Large intestine (tissue), 3 donors: ENCODE measurements around the gene INPP5A. TPM values are rescaled to one million over a fixed set of nuclear protein-coding genes. Genes with fewer than 3 reads are reported as not detected.

Experiments used
- DNase-seq, 2 donors: peaks; one replicate each; pipeline versions ENCODE4 v3.0.0 to v3.0.0-alpha.2; 2013
- H3K27ac ChIP-seq: one replicate; pipeline ENCODE4 v1.5.1; 2013; ENCODE audit warnings: low read length
- H3K27me3 ChIP-seq: 2 replicates; pipeline ENCODE4 v1.6.1; 2013; ENCODE audit warnings: low read length; ENCODE audit not compliant: control insufficient read depth, insufficient read depth
- H3K36me3 ChIP-seq: 2 replicates; pipeline ENCODE4 v1.6.1; 2013; ENCODE audit warnings: low read length; ENCODE audit not compliant: control insufficient read depth, insufficient read depth
- H3K4me1 ChIP-seq: one replicate; pipeline ENCODE4 v1.6.1; 2013; ENCODE audit warnings: low read length; ENCODE audit not compliant: control insufficient read depth, insufficient read depth
- H3K4me3 ChIP-seq: one replicate; pipeline ENCODE4 v1.5.1; 2013; ENCODE audit warnings: low read length
- H3K9me3 ChIP-seq: one replicate; pipeline ENCODE4 v1.6.1; 2013; ENCODE audit warnings: mild to moderate bottlenecking, low read depth, low read length, moderate library complexity; ENCODE audit not compliant: control insufficient read depth
- WGBS: methylation state at CpG from one replicate; pipeline ENCODE4 v1.1.5; 2013; ENCODE audit warnings: low lambda C conversion rate; ENCODE audit not compliant: insufficient coverage; 5-methylcytosine and 5-hydroxymethylcytosine counted together
- polyA plus RNA-seq: library from polyadenylated mRNA; unstranded; fragments of 120-200 nt; gene quantifications from one replicate; pipeline ENCODE4 v1.2.1, GENCODE V29; 2013

Gene INPP5A
- polyA plus RNA-seq, 1 donor = 25.3 TPM

GRCh38 chr10:132712291-132712690 is 174.7 kb downstream of the INPP5A start:
- Histone ChIP-seq H3K27me3 (no peaks in the 10 kb centered on the region), H3K27ac (no peak overlapping the region), H3K36me3 (peaks cover 41% of the 10 kb centered on the region), H3K9me3 (peaks cover 8% of the 10 kb centered on the region), H3K4me1 (no peaks in the 10 kb centered on the region), H3K4me3 (no peak overlapping the region)
- DNase-seq = no peak
- no CpG with 5 or more reads among the region's 10 CpGs for WGBS

- H3K4me3 ChIP-seq = no peak overlapping the region
- no peak for DNase-seq
- no peaks in the 10 kb centered on the region for H3K27me3 ChIP-seq
- H3K36me3 ChIP-seq = peaks cover 41% of the 10 kb centered on the region
- WGBS = no CpG with 5 or more reads among the region's 6 CpGs
- peaks cover 8% of the 10 kb centered on the region for H3K9me3 ChIP-seq
- no peak overlapping the region for H3K27ac ChIP-seq
- no peaks in the 10 kb centered on the region for H3K4me1 ChIP-seq
Observed at GRCh38 chr10:132712743-132713142, 175.2 kb downstream of the INPP5A start.

GRCh38 chr10:132713421-132714095 is 176.0 kb downstream of the INPP5A start:
- DNase-seq = no peak
- WGBS = no CpG with 5 or more reads among the region's 29 CpGs
- Histone ChIP-seq H3K36me3 (peaks cover 37% of the 10 kb centered on the region), H3K4me3 (no peak overlapping the region), H3K27ac (no peak overlapping the region), H3K4me1 (no peaks in the 10 kb centered on the region), H3K27me3 (no peaks in the 10 kb centered on the region), H3K9me3 (peaks cover 8% of the 10 kb centered on the region)

- DNase-seq = no peak
- Histone ChIP-seq H3K36me3 (peaks cover 37% of the 10 kb centered on the region), H3K27me3 (no peaks in the 10 kb centered on the region), H3K27ac (no peak overlapping the region), H3K9me3 (peaks cover 8% of the 10 kb centered on the region), H3K4me3 (no peak overlapping the region), H3K4me1 (no peaks in the 10 kb centered on the region)
- no CpG with 5 or more reads among the region's 48 CpGs for WGBS
Observed at GRCh38 chr10:132714096-132714985, 176.8 kb downstream of the INPP5A start.

GRCh38 chr10:132714986-132715775 is 177.6 kb downstream of the INPP5A start:
- Histone ChIP-seq H3K27ac (no peak overlapping the region), H3K36me3 (peaks cover 37% of the 10 kb centered on the region), H3K4me1 (no peaks in the 10 kb centered on the region), H3K4me3 (no peak overlapping the region), H3K9me3 (peaks cover 8% of the 10 kb centered on the region), H3K27me3 (no peaks in the 10 kb centered on the region)
- no CpG with 5 or more reads among the region's 24 CpGs for WGBS
- no peak for DNase-seq

- Histone ChIP-seq H3K9me3 (peaks cover 8% of the 10 kb centered on the region), H3K27me3 (no peaks in the 10 kb centered on the region), H3K27ac (no peak overlapping the region), H3K4me1 (no peaks in the 10 kb centered on the region), H3K36me3 (peaks cover 35% of the 10 kb centered on the region), H3K4me3 (no peak overlapping the region)
- WGBS = no CpG with 5 or more reads among the region's 48 CpGs
- DNase-seq = no peak
Observed at GRCh38 chr10:132715776-132716680, 178.4 kb downstream of the INPP5A start.

GRCh38 chr10:132716691-132717490 is 179.3 kb downstream of the INPP5A start:
- no CpG with 5 or more reads among the region's 27 CpGs for WGBS
- Histone ChIP-seq H3K36me3 (peaks cover 29% of the 10 kb centered on the region), H3K27ac (no peak overlapping the region), H3K27me3 (no peaks in the 10 kb centered on the region), H3K4me3 (no peak overlapping the region), H3K9me3 (peaks cover 8% of the 10 kb centered on the region), H3K4me1 (no peaks in the 10 kb centered on the region)
- no peak for DNase-seq

GRCh38 chr10:132721725-132722124 is 184.1 kb downstream of the INPP5A start:
- H3K9me3 ChIP-seq = peaks cover 10% of the 10 kb centered on the region
- no peak for DNase-seq
- no CpG with 5 or more reads among the region's 6 CpGs for WGBS
- H3K36me3 ChIP-seq = peaks cover 9% of the 10 kb centered on the region
- H3K27ac ChIP-seq = no peak overlapping the region
- no peaks in the 10 kb centered on the region for H3K27me3 ChIP-seq
- no peaks in the 10 kb centered on the region for H3K4me1 ChIP-seq
- no peak overlapping the region for H3K4me3 ChIP-seq
